HG02571 (cell line): Measurements from ENCODE around the gene STX2.
A peak's percentile ranks its signal among the peaks of the same experiment; 100 is the strongest.
"Not testable (repeated sequence)": the region's sequence is repeated elsewhere in the genome, so short reads cannot be mapped to it uniquely, and the experiment has no call there.

ENCODE experiments used
- ATAC-seq: cut with Tn5 transposase; IDR thresholded peaks from one replicate; pipeline ENCODE4 v1.9.1; 2021; ENCODE audit warnings: mild to moderate bottlenecking, moderate library complexity; ENCODE audit not compliant: unreplicated experiment

The STX2 gene

DNA sequence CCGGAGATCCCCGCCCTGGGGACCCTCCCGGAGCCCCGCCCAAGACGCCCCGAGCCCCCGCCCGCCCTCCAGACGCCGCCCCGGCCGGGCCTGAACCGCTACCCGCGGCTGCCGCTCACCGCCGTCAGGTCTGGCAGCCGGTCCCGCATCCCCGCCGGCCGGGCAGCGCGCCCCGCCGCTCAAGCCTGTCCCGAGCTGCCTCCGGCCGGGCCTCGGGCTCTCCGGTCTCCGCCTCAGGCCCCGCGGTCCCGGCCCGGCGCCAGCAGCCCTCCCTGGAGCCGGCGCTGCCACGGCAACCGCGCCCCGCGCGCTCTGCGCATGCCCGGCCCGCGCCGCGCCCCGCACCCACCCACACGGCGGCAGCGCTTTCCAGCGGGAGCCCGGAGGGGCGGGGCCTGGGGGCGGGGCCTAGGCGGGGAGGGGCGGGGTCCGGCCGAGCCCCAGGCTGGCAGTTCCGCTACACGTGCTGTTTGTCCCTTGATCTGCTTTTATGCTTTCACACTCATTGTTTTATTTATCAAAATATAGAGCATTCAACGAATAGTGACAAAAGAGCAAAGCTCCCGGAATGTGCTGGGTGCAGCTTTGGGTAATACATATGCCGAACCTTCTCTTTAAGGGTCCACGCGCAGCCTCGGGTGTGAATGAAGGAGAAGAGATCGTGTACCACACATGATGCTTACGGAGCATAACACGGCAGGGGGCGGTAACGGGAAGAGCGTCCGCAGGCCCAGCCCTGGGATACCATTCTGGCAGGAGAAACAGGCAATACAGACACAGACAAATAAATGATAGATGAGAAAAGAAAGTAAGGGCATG, at the start of gene STX2:
Gene STX2 (minus strand): TSS at position 300 of the 819 bp plus-strand sequence. CDS start 151 bp downstream, at position 149.
- ATAC-seq = peak; percentile 79

DNA sequence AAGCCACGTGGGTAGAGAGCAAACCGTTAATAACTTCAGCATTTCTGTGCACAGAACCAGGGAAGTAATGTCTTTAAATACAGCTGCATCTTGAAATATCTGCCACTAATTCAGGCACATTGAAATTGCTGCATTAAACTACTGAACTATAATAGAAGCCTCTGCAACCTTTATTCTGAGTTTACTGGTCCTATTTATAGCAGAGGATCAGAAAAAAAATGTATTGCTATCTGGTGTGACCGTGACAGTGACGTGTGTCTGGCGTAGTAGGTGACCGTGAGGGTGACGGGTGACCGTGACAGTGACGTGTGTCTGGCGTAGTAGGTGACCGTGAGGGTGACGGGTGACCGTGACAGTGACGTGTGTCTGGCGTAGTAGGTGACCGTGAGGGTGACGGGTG, 48.1 kb upstream of the STX2 start:
- ATAC-seq = not testable (repeated sequence)

DNA sequence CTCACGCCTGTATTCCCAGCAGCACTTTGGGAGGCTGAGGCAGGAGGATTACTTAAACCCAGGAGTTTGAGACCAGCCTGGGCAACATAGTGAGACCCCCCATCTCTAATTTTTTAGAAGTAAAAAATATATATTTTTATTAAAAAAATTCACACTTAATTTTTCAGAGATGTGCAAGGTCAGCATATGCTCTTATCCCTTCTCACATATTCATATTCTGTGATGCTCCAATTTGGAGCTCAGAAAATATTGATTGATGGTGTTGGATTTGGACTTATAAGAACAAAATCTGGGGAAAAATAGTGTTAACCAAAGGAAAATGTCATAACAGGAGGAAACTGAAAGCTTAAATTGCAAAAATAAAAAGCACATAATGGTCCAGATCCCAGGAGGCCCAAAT, 42.5 kb upstream of the STX2 start:
- no peak for ATAC-seq

DNA sequence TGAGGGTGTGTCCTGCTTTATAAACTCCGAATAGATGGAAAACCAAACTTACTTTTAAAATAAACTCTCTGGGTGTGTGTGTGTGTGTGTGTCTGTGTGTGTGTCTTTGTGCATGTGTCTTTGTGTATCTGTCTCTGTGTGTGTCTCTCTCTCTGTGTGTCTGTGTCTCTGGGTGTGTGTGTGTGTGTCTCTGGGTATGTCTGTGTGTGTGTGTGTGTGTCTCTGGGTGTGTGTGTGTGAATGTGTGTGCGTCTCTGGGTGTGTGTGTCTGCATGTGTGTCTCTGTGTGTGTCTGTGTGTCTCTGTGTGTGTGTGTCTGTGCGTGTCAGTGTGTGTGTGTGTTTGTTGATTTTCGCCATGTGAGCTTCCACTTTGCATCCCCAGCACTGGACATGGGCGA, 42.0 kb upstream of the STX2 start:
- ATAC-seq = no peak

DNA sequence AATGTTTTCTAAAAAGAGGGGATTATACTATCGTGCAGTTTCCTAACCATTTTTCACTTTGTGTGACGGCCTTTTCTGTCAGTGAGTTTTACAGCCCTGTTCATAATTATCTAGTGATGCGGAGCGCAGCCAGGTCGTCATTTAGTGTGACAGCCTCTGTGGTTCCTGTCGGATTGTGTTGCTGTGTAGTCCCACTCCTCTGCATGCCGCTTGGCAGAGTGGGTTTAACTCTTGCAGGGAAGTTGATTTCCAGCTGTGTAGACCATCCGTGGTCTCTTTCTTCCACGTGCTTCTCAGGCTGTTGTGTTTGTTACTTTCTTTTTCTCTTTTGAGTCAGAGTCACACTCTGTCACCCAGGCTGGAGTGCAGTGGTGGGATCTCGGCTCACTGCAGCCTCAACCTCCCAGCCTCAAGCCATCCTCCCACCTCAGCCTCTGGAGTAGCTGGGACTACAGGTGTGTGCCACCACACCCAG, 41.4 kb upstream of the STX2 start:
- ATAC-seq = no peak

DNA sequence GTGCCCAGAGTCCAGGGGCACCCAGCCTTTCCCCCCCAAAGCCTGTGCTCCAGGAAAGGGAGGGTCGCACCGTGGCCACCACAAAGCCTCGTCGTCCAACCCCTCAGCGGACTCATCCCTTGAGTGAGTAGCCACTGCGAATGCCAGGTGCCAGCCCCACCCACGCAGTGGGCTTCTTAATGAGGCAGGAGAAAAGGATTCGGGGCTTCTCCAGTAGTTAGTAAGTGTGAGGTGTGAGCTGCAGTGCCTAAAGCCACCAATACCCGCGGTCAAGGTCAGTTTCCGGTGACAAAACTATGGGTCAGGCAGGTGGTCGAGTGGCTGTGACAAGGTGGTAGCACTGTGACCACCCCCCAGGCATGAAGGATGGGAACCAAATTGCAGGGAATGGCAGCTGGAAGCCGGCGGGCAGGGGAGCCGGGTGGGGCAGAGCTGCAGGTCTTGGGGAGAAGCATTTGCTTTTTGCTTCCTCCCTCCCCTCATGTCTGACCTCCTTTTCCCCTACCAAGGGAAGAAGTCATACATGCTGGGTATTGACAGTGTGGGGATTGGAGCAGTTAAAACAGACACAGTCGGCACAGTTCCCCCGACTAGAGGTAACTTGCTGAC, 40.8 kb upstream of the STX2 start:
- ATAC-seq = no peak

DNA sequence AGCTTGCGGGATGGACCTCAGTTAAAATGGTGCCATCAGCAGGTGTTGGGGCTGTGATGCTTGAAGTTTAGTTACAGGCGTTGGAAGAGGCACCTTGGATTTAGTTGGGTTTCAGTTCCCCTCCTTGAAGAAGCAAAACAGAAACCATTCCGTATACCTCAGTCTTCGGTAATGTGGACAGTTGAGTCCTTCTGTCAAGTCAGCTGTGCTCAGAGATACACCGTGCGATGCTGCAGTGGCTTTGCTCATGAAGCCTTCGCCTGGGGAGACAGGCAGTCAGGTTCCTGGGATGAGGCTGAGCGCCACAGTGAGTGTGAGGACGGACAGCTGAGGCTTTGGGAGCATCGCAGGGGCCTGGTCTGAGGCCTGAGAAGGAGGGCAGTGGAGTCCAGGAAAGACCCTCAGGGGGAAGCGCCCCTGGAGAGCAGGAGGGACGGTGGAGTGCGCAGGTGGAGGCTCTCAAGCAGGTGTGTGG, 40.2 kb upstream of the STX2 start:
- peak; percentile 64 for ATAC-seq

DNA sequence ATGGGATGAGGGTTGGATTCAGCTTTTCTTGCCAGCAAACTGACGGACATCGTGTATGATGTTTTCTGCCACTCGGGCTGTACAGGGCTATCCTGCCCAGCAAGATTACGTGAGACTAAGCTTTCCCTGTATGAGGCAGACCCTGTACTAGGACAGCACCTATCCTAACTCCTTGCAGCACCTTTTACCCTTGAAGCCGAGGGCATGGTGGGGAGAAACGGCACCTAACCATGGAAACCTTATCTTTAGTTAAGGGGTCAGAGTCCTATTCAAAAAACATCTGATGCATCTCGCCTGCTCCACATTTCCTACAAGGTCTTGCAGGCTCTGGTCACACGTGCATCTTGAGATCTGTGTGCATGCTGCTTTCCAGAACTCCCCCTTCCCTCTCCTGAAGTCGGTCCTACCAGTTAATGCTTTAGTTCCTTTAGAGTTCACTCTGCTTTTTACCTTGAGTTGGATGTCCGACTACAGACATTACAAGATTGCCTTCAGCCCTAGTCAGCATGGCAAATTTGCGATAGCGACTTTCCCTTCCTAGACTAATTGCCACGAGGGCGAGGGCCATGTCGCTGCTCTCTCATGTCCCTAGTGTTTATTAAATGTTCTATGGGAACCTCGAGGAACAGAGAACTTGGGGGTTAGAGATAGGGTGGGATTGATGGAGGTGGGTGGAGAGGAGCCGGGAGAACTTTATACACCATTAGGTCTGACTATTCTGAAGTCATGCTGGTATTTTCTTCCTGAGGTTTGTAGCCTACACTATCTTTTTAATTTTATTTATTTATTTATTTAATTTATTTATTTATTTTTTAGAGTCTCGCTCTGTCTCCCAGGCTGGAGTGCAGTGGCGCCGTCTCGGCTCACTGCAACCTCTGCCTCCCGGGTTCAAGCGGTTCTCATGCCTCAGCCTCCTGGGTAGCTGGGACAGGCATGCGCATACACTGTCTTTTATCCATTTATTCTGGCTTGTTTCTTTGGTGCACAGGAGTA, 39.4 kb upstream of the STX2 start:
- ATAC-seq = peak; percentile 14

DNA sequence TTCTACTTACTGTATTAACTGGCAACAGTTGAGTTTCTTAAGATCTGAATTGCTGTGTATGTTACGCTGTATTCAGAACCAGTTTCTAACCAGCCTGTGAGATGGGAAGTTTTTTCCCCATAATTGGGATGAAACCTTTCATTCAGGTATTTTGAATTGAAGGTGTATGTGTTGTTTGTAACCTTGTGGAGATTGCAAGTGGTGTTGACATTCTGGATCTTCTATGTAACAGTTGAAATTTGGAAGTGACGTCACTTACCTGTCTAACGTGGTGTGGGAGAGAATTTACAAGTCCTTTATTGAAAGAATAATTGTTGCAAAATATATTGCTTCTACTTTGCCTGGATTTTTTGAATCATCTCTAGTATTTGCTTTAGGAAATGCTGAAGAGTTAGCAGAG, 38.3 kb upstream of the STX2 start:
- ATAC-seq = no peak

DNA sequence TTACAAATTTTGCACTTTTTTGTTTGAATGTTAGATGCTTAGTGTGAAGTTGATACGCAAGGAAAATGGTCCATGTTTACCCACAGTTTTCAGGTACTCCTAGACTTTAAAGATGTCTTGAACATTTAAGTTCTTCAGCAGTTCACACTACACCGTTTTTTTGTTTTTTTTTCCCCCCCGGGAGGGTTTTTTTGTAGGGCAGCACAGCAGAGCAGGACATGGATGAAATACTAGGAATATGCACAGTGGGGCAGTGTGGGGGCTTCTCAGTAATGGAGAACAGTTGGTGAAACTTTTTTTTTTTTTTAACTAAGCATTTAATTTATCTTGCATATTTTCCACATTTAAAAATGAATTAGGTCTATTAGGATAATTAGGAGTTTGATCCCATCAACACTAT, 37.7 kb upstream of the STX2 start:
- no peak for ATAC-seq

DNA sequence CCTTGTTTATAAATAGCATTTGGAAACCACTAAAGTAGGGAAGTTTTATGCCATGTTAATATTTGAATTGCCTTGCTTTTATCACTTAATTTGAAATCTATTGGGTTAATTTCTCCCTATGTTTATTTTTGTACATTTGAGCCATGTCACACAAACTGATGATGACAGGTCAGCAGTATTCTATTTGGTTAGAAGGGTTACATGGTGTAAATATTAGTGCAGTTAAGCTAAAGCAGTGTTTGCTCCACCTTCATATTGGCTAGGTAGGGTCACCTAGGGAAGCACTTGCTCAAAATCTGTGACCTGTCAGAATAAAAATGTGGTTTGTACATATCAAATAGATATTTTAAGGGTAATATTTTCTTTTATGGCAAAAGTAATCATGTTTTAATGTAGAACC, 37.2 kb upstream of the STX2 start:
- ATAC-seq = no peak

DNA sequence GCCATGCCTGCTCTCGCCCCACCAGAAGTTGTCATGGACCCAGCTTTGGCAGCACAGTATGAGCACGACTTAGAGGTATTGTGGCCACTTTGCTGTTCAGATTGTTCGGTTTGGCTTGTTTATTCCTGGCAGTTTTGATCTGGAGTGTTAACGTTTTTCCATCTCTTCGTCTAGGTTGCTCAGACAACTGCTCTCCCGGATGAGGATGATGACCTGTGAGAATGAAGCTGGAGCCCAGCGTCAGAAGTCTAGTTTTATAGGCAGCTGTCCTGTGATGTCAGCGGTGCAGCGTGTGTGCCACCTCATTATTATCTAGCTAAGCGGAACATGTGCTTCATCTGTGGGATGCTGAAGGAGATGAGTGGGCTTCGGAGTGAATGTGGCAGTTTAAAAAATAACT, 36.7 kb upstream of the STX2 start:
- ATAC-seq = not testable (repeated sequence)

DNA sequence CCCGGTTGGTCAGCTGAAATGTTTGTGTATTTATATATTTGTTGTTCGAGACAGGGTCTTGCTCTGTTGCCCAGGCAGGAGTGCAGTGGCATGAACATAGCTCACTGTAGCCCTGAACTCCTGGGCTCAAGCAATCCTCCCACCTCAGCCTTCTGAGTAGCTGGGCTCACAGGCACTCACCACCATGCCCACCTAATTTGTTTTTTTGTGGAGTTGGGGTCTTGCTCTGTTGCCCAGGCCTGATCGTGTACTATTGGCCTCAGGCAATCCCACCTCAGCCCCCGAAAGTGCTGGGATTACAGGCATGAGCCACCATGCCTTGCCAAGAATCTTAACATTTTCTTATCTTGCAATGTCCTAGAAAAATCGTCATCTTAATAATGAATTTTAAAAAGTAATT, 36.1 kb upstream of the STX2 start:
- ATAC-seq = no peak

DNA sequence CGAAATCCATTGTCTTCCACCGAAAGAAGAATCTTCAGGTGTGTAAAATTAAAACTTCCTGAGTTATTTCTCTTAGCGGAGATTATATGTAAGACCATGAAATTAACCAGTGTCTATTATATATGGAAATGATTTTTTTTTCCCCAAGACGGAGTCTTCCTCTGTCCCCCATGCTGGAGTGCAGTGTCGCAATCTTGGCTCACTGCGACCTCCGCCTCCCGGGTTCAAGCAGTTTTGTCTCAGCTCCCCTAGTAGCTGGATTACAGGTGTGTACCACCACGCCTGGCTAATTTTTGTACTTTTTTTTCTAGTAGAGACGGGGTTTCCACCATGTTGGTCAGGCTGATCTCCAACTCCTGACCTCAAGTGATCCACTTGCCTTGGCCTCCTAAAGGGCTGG, 35.6 kb upstream of the STX2 start:
- no peak for ATAC-seq

DNA sequence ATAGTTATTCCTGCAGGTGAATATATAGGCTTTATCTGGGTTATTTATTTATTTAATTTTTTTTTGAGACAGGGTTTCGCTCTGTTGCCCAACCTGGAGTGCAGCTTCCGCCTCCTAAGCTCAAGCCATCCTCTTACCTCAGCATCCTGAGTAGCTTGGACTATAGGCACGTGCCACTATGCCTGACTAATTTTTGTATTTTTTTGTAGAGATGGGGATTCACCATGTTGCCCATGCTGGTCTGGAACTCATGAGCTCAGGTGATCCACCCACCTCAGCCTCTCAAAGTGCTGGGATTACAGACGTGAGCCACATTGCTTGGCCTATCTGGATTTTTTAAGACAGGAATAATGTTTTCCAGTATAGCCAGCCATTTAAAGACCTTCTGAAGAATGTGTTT, 34.8 kb upstream of the STX2 start:
- no peak for ATAC-seq

DNA sequence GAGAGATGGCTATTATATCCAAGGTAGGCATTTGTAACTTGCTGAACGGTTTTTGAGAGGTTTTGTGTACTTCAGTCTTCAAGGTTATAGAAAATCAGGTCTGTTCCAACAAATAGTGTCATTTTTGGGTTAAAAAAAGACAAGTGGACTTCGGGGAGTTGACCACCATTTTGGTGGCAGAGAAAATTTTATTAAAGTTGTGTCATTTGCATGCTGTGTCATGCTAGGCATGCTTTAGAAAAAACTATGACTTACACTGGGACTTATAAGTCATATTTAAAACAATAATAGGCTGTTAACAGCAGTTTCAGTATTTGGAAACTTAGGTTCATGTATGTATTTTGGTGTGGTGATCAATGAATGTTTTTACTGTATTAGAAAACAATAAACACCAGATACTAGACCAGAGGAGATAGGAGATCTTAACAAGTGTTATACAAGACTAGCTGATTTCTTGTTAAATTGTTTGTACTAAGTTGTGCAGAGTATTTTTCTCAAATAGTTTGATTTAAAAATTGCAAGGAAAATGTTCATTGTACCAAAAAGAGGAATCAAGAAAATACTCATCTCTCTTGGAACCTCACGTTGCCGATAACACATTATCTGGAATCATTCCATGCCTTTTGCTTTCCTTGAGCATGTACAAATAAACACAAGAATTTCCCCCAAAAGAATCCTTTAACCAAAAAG, 34.2 kb upstream of the STX2 start:
- no peak for ATAC-seq

DNA sequence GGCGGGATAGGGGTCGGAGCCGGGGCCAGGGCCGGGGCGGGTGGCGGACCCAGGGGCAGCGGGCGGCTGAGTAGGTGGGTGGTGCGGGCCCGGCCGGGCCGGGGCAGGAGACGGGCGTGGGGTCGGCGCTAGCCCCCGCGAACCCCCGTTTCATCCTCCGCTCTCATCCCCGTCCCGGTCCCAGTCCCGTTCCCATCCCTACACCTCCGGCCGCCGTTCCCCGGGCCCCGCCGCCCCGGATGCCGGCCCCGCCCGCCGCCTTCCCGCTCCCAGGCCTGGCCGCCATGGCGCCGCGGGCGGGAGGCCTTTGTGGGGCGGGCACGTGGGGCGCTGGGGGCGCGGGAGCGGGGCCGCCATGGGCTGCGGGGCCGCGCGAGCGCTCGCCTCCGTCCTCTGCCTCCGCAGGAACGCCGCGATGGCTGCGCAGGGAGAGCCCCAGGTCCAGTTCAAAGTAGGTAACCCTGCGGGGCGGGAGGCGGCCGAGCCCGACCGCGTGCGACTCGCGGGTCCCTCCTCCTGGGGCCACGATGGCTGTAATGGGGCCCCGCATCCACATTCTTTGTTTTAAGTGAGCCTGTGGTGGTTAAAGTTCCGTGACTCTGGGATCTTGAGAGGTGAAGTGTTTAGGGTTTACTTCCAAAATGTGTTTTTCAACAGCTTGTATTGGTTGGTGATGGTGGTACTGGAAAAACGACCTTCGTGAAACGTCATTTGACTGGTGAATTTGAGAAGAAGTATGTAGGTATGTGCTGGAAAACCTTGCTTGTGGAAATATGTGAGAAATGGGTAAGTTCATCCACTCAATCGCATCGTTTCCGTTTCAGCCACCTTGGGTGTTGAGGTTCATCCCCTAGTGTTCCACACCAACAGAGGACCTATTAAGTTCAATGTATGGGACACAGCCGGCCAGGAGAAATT, 33.4 kb upstream of the STX2 start:
- ATAC-seq = peak; percentile 27

DNA sequence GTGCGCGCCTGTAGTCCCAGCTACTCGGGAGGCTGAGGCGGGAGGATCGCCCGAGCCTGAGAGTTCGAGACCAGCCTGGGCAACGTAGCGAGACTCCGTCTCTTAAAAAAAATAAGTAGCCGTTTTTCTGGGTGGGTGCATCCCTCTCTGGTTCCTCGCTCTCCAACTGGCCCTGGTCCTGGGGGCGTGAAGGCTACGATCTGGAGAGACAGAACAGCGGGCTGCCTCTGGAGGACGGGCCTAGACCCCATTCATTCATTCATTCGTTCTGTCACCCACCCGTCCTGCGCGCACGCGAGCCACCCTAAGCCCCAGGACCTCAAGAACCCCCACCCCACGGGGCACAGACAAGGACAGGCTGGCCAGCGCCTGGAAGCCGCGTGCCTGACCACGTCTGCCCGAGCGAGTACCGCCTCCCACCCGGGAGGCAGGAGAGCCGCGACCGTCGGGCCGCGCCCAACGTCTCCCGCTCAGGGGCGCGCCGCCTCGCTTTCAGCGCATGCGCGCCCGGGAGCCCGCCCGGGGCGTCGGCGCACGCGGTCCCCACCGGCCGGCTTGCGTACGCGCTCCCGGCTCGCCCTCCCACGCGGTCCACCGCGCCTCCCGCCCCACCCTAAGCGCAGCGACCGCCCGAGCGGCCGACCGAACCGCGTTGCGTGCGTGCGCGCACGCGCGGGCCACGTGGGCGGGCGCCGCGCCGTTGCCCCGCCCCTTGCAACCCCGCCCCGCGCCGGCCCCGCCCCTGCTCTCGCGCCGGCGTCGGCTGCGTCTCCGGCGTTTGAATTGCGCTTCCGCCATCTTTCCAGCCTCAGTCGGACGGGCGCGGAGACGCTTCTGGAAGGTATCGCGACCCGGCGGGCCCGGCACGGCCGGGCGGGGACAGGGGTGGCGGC, 32.5 kb upstream of the STX2 start, which contains the start of gene RAN:
Gene RAN (plus strand): TSS at position 781 of the 893 bp plus-strand sequence. CDS start 528 bp downstream, outside the sequence.
- peak; percentile 63 for ATAC-seq
